Spleen (tissue), 11 donors: ENCODE measurements around the gene WDR26. TPM values are rescaled to one million over a fixed set of nuclear protein-coding genes. Genes with fewer than 3 reads are reported as not detected.
A peak's percentile ranks its signal among the peaks of the same experiment; 100 is the strongest.

Experiments
- DNase-seq: peaks from one replicate; pipeline ENCODE4 v3.0.0-alpha.2; 2020
- H3K27ac ChIP-seq, 8 donors: fragments of 200-600 bp; sonication (generic) in 7 of 8; 1 replicate in 4 of 8; 2 replicates in 4 of 8; pipeline versions ENCODE4 v1.5.0 to v1.8.0; 2016 to 2021; ENCODE audit warnings: inconsistent platforms in 4 of 8, mild to moderate bottlenecking in 4 of 8, moderate library complexity in 1 of 8
- H3K27me3 ChIP-seq, 7 donors: fragments of 200-600 bp; sonication (generic) in 6 of 7; replicated peaks in 1 of 7; 1 replicate in 4 of 7; 2 replicates in 3 of 7; pipeline versions ENCODE4 v1.5.0 to v1.8.0; 2016 to 2021; ENCODE audit warnings: inconsistent platforms in 3 of 7, mild to moderate bottlenecking in 1 of 7
- H3K36me3 ChIP-seq, 6 donors: fragments of 200-600 bp; sonication (generic) in 5 of 6; 1 replicate in 4 of 6; 2 replicates in 2 of 6; pipeline versions ENCODE4 v1.5.0 to v1.8.0; 2016 to 2021; ENCODE audit warnings: inconsistent platforms in 2 of 6
- H3K4me1 ChIP-seq, 6 donors: fragments of 200-600 bp; sonication (generic) in 5 of 6; 1 replicate in 3 of 6; 2 replicates in 3 of 6; pipeline versions ENCODE4 v1.5.0 to v1.8.0; 2016 to 2021; ENCODE audit warnings: inconsistent platforms in 3 of 6
- H3K4me3 ChIP-seq, 8 donors: fragments of 200-600 bp; sonication (generic) in 7 of 8; 1 replicate in 4 of 8; 2 replicates in 4 of 8; pipeline versions ENCODE4 v1.5.0 to v1.8.0; 2016 to 2021; ENCODE audit warnings: inconsistent platforms in 4 of 8, mild to moderate bottlenecking in 4 of 8, moderate library complexity in 2 of 8
- H3K9me3 ChIP-seq, 8 donors: fragments of 200-600 bp; sonication (generic) in 7 of 8; 1 replicate in 4 of 8; 2 replicates in 4 of 8; pipeline versions ENCODE4 v1.5.0 to v1.8.0; 2016 to 2021; ENCODE audit warnings: inconsistent platforms in 4 of 8
- POLR2A ChIP-seq, 3 donors: fragments of 450-650 bp; IDR thresholded peaks; one replicate each; pipeline ENCODE4 v1.5.1; 2017; ENCODE audit warnings: antibody characterized with exemption in 3 of 3, mild to moderate bottlenecking in 1 of 3
- POLR2AphosphoS5 ChIP-seq, 3 donors: sonication (generic); formaldehyde crosslinking; IDR thresholded peaks; one replicate each; pipeline ENCODE4 v1.5.1; 2017; ENCODE audit warnings: antibody characterized with exemption in 3 of 3
- WGBS, 5 donors: extraction: QIAGEN DNeasy Blood & Tissue Kit in 3 of 5; methylation state at CpG; one replicate each; pipeline versions ENCODE4 v1.1.5 to v1.1.7; 2013 to 2018; 5-methylcytosine and 5-hydroxymethylcytosine counted together
- intact Hi-C: fragments of 100-400 bp; cut with DNase I; formaldehyde crosslinking; loops from one replicate; pipeline ENCODE4 v1.15.0; 2023; ENCODE audit warnings: low total_unique reads
- polyA plus RNA-seq, 3 donors: library from polyadenylated mRNA; stranded (reverse); fragments of 200-250 nt; gene quantifications; one replicate each; pipeline ENCODE4 v1.2.1, GENCODE V29; 2013
- total RNA-seq, 7 donors: library from RNA; depleted of rRNA in 3 of 7; stranded (reverse); fragments of >200 nt in 3 of 7; fragmentation: NEBNext Ultra II Directional in 4 of 7; extraction: Animal tissue kit (Norgen Biotek cat#: 25700) in 4 of 7; gene quantifications; one replicate each; pipeline versions ENCODE4 v1.1.0 to v1.2.1, GENCODE V29; 2016 to 2021
- TF ChIP-seq, protein P1 (sequence below), 11 experiments: fragments of 200-600 bp in 7 of 11; fragments of 450-650 bp in 4 of 11; sonication (generic) in 4 of 11; IDR thresholded peaks in 8 of 11; conservative IDR thresholded peaks in 3 of 11; 1 replicate in 7 of 11; 2 replicates in 4 of 11; pipeline versions ENCODE4 v1.4.0 to v1.8.0; 2016 to 2021; ENCODE audit warnings: antibody characterized with exemption in 11 of 11, inconsistent platforms in 4 of 11, mild to moderate bottlenecking in 1 of 11
- donor health status: healthy with polysubstance abuse.
- donor health status: DM: no; HTN: no; CAD: no; lungs with moderate emphysema.
- donor health status: DM: no; HTN: no; CAD: no.
- donor health status: Bipolar disorder and iron deficiency.
- donor health status: healthy.
- donor health status: DM: no; HTN: no; CAD: no.
- donor health status: DM: yes; HTN: yes; CAD: no.

Gene WDR26
- total and polyA plus RNA-seq, 10 donors, result 22.0 to 148 (median 119) TPM

DNA sequence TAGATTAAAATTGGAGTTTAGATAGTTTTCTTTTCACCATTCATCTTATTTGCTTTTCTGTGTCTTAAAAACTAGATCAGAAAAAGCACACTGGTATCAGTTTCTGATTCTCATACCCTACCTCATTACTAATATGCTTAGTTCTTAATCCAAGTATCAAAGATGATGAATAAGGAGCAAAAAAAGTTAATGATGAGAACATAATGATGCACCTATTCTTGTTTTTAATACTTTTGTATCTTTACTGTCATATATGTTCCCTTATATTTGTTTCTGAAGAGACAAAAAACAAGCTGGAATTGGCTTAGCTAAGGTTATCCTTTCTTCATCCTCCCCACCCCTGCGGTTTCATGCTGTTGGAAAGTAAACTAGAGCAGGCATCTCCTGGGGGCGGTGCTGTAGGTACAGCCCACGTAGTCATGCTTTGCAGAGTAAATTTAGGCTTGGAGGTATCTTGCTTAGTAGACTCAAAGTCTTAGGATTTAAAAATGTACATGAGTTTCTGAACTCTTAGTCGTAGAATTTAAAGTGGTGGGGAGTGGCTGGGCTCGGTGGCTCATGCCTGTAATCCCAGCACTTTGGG is 61.5 kb downstream of the WDR26 start:
- intact Hi-C loops, result no loop called here
- Histone ChIP-seq H3K9me3 (no peaks in the 10 kb centered on the region), H3K27ac (no peak overlapping the region), H3K4me1 (peaks cover 0 to 43% (median 21%) of the 10 kb centered on the region in 6 donors), H3K4me3 (no peak overlapping the region), H3K27me3 (no peaks in the 10 kb centered on the region), H3K36me3 (peaks cover 0 to 100% (median 83%) of the 10 kb centered on the region in 6 donors)
- DNase-seq, result no peak
- 91 to 95% (median 94%) methylated on average over 5 of the region's 5 CpGs for WGBS, 5 donors
- TF ChIP-seq, protein P1, sequence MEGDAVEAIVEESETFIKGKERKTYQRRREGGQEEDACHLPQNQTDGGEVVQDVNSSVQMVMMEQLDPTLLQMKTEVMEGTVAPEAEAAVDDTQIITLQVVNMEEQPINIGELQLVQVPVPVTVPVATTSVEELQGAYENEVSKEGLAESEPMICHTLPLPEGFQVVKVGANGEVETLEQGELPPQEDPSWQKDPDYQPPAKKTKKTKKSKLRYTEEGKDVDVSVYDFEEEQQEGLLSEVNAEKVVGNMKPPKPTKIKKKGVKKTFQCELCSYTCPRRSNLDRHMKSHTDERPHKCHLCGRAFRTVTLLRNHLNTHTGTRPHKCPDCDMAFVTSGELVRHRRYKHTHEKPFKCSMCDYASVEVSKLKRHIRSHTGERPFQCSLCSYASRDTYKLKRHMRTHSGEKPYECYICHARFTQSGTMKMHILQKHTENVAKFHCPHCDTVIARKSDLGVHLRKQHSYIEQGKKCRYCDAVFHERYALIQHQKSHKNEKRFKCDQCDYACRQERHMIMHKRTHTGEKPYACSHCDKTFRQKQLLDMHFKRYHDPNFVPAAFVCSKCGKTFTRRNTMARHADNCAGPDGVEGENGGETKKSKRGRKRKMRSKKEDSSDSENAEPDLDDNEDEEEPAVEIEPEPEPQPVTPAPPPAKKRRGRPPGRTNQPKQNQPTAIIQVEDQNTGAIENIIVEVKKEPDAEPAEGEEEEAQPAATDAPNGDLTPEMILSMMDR (IDR thresholded peaks at IDR 0.05 in 8 of 11, conservative IDR thresholded peaks at IDR 0.05 in 3 of 11), result no peak
- TF ChIP-seq POLR2A (IDR thresholded peaks at IDR 0.05) (no peak), POLR2AphosphoS5 (IDR thresholded peaks at IDR 0.05) (no peak)

DNA sequence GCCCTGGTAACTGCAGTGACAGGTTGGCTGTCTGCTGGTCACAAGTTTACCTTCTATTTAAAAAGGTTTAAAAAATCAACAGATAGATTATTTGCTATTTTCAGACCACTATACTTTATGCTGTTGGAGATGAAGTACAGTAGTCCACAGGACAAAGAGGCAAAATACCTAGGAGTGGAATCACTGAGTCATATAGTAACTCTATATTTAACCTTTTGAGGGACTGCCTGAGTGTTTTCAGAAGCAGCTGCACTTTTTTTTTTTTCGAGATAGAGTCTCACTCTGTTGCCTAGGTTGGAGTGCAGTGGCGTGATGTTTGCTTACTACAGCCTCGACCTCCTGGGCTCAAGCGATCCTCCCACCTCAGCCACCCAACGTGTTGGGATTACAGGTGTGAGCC is 66.2 kb downstream of the WDR26 start:
- Histone ChIP-seq H3K27ac (no peak overlapping the region), H3K27me3 (no peaks in the 10 kb centered on the region), H3K9me3 (no peaks in the 10 kb centered on the region), H3K4me3 (no peak overlapping the region), H3K4me1 (peaks cover 0 to 26% (median 0%) of the 10 kb centered on the region in 6 donors), H3K36me3 (peaks cover 0 to 100% (median 74%) of the 10 kb centered on the region in 6 donors)
- intact Hi-C loops, result no loop called here
- TF ChIP-seq POLR2AphosphoS5 (IDR thresholded peaks at IDR 0.05), result no peak
- TF ChIP-seq POLR2A (IDR thresholded peaks at IDR 0.05), result no peak
- TF ChIP-seq, protein P1 (IDR thresholded peaks at IDR 0.05 in 8 of 11, conservative IDR thresholded peaks at IDR 0.05 in 3 of 11), result no peak
- WGBS, 5 donors, result 71 to 87% (median 85%) methylated on average over 5 of the region's 5 CpGs
- DNase-seq, result no peak

DNA sequence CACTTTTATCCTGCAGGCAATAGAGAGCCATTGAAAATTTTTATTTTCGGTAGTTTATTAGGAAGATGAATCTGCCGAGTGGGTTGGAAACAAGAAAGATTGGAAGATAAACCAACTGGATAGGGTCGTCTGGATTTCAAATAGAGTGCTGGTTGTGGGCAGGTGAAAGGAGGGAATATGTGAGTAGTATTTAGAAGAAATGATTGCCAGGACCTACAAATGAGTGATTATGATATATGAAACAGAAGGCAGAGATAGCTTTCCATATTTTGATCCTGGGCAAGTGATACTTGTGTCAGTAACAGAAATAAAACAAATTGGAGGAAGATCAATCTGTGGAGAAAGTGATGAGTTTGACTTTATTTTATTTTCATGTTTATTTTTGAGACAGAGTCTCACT is 75.4 kb downstream of the WDR26 start:
- Histone ChIP-seq H3K36me3 (peaks cover 0 to 40% (median under 1%) of the 10 kb centered on the region in 6 donors), H3K27me3 (no peaks in the 10 kb centered on the region), H3K9me3 (no peaks in the 10 kb centered on the region), H3K4me1 (peaks cover 10 to 66% (median 29%) of the 10 kb centered on the region in 6 donors), H3K27ac (peak overlapping the region in 2 of 8 donors; percentile 4 to 95), H3K4me3 (no peak overlapping the region)
- 80 to 95% (median 85%) methylated on average over 3 of the region's 3 CpGs for WGBS, 5 donors
- TF ChIP-seq, protein P1 (IDR thresholded peaks at IDR 0.05 in 8 of 11, conservative IDR thresholded peaks at IDR 0.05 in 3 of 11), result no peak
- no peak for TF ChIP-seq POLR2A (IDR thresholded peaks at IDR 0.05)
- no peak for TF ChIP-seq POLR2AphosphoS5 (IDR thresholded peaks at IDR 0.05)
- intact Hi-C loops, result no loop called here
- DNase-seq, result no peak

DNA sequence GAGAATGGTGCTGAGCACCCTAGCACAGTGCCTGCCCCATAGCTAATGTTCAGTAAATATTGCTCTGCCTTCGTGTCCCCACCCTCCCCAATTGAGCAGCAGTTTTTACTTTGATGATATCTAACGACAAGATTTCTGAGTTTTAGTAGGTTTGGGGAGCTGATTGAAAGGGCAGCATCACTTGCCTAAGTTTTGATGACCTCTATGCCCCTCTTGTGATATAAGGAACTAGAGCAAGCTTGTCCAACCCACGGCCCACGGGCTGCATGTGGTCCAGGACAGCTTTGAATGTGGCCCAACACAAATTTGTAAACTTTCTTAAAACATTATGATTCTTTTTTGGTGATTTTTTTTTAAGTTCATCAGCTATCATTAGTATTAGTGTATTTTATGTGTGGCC is 76.4 kb downstream of the WDR26 start:
- TF ChIP-seq POLR2AphosphoS5 (IDR thresholded peaks at IDR 0.05), result no peak
- TF ChIP-seq, protein P1 (IDR thresholded peaks at IDR 0.05 in 8 of 11, conservative IDR thresholded peaks at IDR 0.05 in 3 of 11), result no peak
- TF ChIP-seq POLR2A (IDR thresholded peaks at IDR 0.05), result no peak
- DNase-seq, result peak; percentile 80
- H3K4me1 ChIP-seq, result peaks cover 10 to 57% (median 29%) of the 10 kb centered on the region in 6 donors
- no peaks in the 10 kb centered on the region for H3K9me3 ChIP-seq
- 48 to 72% (median 59%) methylated on average over 4 of the region's 4 CpGs for WGBS, 5 donors
- intact Hi-C loops, result no loop called here
- peaks cover 0 to 31% (median 0%) of the 10 kb centered on the region in 6 donors for H3K36me3 ChIP-seq
- peak overlapping the region in 7 of 8 donors; percentile 88 to 96 (median 93) for H3K27ac ChIP-seq
- no peaks in the 10 kb centered on the region for H3K27me3 ChIP-seq
- peak overlapping the region in 5 of 8 donors; percentile 84 to 98 (median 90) for H3K4me3 ChIP-seq
